ENCODE measurements around the gene NUP188.

The NUP188 gene

DNA sequence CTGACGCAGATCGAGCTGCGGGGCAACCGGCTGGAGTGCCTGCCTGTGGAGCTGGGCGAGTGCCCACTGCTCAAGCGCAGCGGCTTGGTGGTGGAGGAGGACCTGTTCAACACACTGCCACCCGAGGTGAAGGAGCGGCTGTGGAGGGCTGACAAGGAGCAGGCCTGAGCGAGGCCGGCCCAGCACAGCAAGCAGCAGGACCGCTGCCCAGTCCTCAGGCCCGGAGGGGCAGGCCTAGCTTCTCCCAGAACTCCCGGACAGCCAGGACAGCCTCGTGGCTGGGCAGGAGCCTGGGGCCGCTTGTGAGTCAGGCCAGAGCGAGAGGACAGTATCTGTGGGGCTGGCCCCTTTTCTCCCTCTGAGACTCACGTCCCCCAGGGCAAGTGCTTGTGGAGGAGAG, 31.3 kb upstream of the NUP188 start (continued):
- TF ChIP-seq GLIS3 (CRISPR knock-in tag; IDR thresholded peaks at IDR 0.05) (no peak), ESRRG (CRISPR knock-in tag; IDR thresholded peaks at IDR 0.05) (no peak), ZNF565 (CRISPR knock-in tag; conservative IDR thresholded peaks at IDR 0.05; ENCODE audit: low read depth) (no peak), TOX (CRISPR knock-in tag; IDR thresholded peaks at IDR 0.05; ENCODE audit: borderline replicate concordance) (no peak), ISL1 (CRISPR knock-in tag; IDR thresholded peaks at IDR 0.05) (no peak), ZFP3 (CRISPR knock-in tag; IDR thresholded peaks at IDR 0.05) (no peak), ZC3H10 (CRISPR knock-in tag; IDR thresholded peaks at IDR 0.05) (no peak), ZNF8 (CRISPR knock-in tag; IDR thresholded peaks at IDR 0.05) (no peak)
- TF ChIP-seq, protein P1, sequence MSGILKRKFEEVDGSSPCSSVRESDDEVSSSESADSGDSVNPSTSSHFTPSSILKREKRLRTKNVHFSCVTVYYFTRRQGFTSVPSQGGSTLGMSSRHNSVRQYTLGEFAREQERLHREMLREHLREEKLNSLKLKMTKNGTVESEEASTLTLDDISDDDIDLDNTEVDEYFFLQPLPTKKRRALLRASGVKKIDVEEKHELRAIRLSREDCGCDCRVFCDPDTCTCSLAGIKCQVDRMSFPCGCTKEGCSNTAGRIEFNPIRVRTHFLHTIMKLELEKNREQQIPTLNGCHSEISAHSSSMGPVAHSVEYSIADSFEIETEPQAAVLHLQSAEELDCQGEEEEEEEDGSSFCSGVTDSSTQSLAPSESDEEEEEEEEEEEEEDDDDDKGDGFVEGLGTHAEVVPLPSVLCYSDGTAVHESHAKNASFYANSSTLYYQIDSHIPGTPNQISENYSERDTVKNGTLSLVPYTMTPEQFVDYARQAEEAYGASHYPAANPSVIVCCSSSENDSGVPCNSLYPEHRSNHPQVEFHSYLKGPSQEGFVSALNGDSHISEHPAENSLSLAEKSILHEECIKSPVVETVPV (CRISPR knock-in tag; IDR thresholded peaks at IDR 0.05), result no peak

DNA sequence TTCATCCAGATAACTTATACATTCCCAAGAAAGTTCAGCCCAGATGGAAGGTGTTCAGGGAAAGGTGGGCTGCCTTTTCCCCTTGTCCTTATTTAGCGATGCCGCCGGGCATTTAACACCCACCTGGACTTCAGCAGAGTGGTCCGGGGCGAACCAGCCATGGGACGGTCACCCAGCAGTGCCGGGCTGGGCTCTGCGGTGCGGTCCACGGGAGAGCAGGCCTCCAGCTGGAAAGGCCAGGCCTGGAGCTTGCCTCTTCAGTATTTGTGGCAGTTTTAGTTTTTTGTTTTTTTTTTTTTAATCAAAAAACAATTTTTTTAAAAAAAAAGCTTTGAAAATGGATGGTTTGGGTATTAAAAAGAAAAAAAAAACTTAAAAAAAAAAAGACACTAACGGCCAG, 30.8 kb upstream of the NUP188 start:
- TF ChIP-seq ESRRG (CRISPR knock-in tag; IDR thresholded peaks at IDR 0.05) (no peak), ZFP30 (CRISPR knock-in tag; IDR thresholded peaks at IDR 0.05) (no peak), SNAI2 (CRISPR knock-in tag; IDR thresholded peaks at IDR 0.05) (no peak), GLIS3 (CRISPR knock-in tag; IDR thresholded peaks at IDR 0.05) (no peak), OSR1 (CRISPR knock-in tag; IDR thresholded peaks at IDR 0.05) (no peak)
- TF ChIP-seq, protein P2, sequence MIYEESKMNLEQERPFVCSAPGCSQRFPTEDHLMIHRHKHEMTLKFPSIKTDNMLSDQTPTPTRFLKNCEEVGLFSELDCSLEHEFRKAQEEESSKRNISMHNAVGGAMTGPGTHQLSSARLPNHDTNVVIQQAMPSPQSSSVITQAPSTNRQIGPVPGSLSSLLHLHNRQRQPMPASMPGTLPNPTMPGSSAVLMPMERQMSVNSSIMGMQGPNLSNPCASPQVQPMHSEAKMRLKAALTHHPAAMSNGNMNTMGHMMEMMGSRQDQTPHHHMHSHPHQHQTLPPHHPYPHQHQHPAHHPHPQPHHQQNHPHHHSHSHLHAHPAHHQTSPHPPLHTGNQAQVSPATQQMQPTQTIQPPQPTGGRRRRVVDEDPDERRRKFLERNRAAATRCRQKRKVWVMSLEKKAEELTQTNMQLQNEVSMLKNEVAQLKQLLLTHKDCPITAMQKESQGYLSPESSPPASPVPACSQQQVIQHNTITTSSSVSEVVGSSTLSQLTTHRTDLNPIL (CRISPR knock-in tag; IDR thresholded peaks at IDR 0.05; ENCODE audit: low read depth), result no peak
- TF ChIP-seq, protein P3, sequence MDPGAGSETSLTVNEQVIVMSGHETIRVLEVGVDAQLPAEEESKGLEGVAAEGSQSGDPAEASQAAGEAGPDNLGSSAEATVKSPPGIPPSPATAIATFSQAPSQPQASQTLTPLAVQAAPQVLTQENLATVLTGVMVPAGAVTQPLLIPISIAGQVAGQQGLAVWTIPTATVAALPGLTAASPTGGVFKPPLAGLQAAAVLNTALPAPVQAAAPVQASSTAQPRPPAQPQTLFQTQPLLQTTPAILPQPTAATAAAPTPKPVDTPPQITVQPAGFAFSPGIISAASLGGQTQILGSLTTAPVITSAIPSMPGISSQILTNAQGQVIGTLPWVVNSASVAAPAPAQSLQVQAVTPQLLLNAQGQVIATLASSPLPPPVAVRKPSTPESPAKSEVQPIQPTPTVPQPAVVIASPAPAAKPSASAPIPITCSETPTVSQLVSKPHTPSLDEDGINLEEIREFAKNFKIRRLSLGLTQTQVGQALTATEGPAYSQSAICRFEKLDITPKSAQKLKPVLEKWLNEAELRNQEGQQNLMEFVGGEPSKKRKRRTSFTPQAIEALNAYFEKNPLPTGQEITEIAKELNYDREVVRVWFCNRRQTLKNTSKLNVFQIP (CRISPR knock-in tag; IDR thresholded peaks at IDR 0.05; ENCODE audit: borderline replicate concordance, low read depth), result no peak
- no peak for ATAC-seq

DNA sequence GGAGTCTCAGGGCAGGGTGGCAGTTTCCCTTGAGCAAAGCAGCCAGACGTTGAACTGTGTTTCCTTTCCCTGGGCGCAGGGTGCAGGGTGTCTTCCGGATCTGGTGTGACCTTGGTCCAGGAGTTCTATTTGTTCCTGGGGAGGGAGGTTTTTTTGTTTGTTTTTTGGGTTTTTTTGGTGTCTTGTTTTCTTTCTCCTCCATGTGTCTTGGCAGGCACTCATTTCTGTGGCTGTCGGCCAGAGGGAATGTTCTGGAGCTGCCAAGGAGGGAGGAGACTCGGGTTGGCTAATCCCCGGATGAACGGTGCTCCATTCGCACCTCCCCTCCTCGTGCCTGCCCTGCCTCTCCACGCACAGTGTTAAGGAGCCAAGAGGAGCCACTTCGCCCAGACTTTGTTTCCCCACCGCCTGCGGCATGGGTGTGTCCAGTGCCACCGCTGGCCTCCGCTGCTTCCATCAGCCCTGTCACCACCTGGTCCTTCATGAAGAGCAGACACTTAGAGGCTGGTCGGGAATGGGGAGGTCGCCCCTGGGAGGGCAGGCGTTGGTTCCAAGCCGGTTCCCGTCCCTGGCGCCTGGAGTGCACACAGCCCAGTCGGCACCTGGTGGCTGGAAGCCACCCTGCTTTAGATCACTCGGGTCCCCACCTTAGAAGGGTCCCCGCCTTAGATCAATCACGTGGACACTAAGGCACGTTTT, 30.2 kb upstream of the NUP188 start:
- no peak for ATAC-seq
- TF ChIP-seq ZNF8 (CRISPR knock-in tag; IDR thresholded peaks at IDR 0.05) (no peak), ZFP30 (CRISPR knock-in tag; IDR thresholded peaks at IDR 0.05) (no peak), ZFP3 (CRISPR knock-in tag; IDR thresholded peaks at IDR 0.05) (no peak), ARNTL (CRISPR knock-in tag; IDR thresholded peaks at IDR 0.05; ENCODE audit: borderline replicate concordance, low read depth) (no peak), RARB (CRISPR knock-in tag; IDR thresholded peaks at IDR 0.05) (no peak), TCF4 (CRISPR knock-in tag; IDR thresholded peaks at IDR 0.05; ENCODE audit: borderline replicate concordance) (no peak)
- TF ChIP-seq, protein P4, sequence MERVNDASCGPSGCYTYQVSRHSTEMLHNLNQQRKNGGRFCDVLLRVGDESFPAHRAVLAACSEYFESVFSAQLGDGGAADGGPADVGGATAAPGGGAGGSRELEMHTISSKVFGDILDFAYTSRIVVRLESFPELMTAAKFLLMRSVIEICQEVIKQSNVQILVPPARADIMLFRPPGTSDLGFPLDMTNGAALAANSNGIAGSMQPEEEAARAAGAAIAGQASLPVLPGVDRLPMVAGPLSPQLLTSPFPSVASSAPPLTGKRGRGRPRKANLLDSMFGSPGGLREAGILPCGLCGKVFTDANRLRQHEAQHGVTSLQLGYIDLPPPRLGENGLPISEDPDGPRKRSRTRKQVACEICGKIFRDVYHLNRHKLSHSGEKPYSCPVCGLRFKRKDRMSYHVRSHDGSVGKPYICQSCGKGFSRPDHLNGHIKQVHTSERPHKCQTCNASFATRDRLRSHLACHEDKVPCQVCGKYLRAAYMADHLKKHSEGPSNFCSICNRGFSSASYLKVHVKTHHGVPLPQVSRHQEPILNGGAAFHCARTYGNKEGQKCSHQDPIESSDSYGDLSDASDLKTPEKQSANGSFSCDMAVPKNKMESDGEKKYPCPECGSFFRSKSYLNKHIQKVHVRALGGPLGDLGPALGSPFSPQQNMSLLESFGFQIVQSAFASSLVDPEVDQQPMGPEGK (CRISPR knock-in tag; IDR thresholded peaks at IDR 0.05; ENCODE audit: borderline replicate concordance), result no peak
- TF ChIP-seq, protein P2 (CRISPR knock-in tag; IDR thresholded peaks at IDR 0.05; ENCODE audit: low read depth), result no peak

DNA sequence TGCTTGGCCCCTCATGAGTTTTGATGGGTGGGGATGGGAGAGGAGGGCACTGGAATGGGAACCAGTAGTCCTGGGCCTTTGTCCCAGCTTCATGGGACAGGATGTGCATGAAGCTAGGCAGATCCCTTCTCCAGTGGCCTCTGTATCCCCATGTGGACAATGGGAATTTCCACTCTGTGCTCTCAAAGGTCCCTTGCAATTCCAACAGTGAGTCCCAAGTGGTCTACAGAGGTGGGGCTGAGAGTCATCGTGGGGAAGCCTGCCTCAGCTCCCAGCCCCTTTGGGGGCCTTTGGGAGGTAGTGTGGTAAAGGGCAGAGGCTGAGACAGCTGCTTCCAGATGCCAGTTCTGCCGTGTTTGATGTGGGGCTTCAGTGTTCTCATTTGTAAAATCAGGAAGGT, 28.6 kb upstream of the NUP188 start:
- ATAC-seq, result no peak
- TF ChIP-seq BACH2 (CRISPR knock-in tag; IDR thresholded peaks at IDR 0.05; ENCODE audit: borderline replicate concordance), result no peak
- TF ChIP-seq, protein P1 (CRISPR knock-in tag; IDR thresholded peaks at IDR 0.05), result no peak
- TF ChIP-seq ZFP3 (CRISPR knock-in tag; IDR thresholded peaks at IDR 0.05), result no peak
- TF ChIP-seq PPARA (CRISPR knock-in tag; IDR thresholded peaks at IDR 0.05; ENCODE audit: borderline replicate concordance), result no peak

All from SK-N-SH treated with all-trans-retinoic acid at 6 μM for 48 hours (cell line).